Neural cell (in vitro differentiated cells): ENCODE data around the gene RABGAP1L. TPM values are rescaled to one million over a fixed set of nuclear protein-coding genes. Genes with fewer than 3 reads are reported as not detected.

Experiments
- H2AFZ ChIP-seq: fragments of 200-600, 300-800 bp; sonication (generic), shearing (Covaris generic); 2 replicates; pipeline ENCODE4 v1.6.0; 2014; ENCODE audit warnings: low read depth, mild to moderate bottlenecking, antibody characterized with exemption, low read length, moderate library complexity
- H3F3A ChIP-seq: fragments of 200-600 bp; shearing (Covaris generic); 2 replicates; pipeline ENCODE4 v1.6.1; 2016; ENCODE audit warnings: mild to moderate bottlenecking, moderate library complexity, mixed read lengths, antibody characterized with exemption, low read length; ENCODE audit not compliant: insufficient read depth, poor library complexity, severe bottlenecking
- H3K27ac ChIP-seq: fragments of 200-600, 300-800 bp; sonication (generic), shearing (Covaris generic); 2 replicates; pipeline ENCODE4 v1.5.1; 2014; ENCODE audit warnings: mild to moderate bottlenecking, low read length, moderate library complexity
- H3K27me3 ChIP-seq: fragments of 300-800, 200-600 bp; sonication (generic), shearing (Covaris generic); 2 replicates; pipeline ENCODE4 v1.6.0; 2014; ENCODE audit warnings: mild to moderate bottlenecking, low read depth, low read length, moderate library complexity; ENCODE audit not compliant: insufficient read depth
- H3K36me3 ChIP-seq: fragments of 300-800, 200-600 bp; sonication (generic), shearing (Covaris generic); 2 replicates; pipeline ENCODE4 v1.5.1; 2014; ENCODE audit warnings: mild to moderate bottlenecking, antibody characterized with exemption, low read length, moderate library complexity; ENCODE audit not compliant: insufficient read depth
- H3K4me2 ChIP-seq: fragments of 300-800, 200-600 bp; sonication (generic), shearing (Covaris generic); 2 replicates; pipeline ENCODE4 v1.6.0; 2014; ENCODE audit warnings: mild to moderate bottlenecking, low read length
- H3K4me3 ChIP-seq: fragments of 300-800, 200-600 bp; sonication (generic), shearing (Covaris generic); 2 replicates; pipeline ENCODE4 v1.5.1; 2014; ENCODE audit warnings: mild to moderate bottlenecking, low read length, moderate library complexity
- H3K79me2 ChIP-seq: fragments of 200-600 bp; shearing (Covaris generic); replicated peaks from 2 replicates; pipeline ENCODE4 v1.6.0; 2014; ENCODE audit warnings: mild to moderate bottlenecking, low read length, moderate library complexity; ENCODE audit not compliant: insufficient read depth
- H3K9ac ChIP-seq: fragments of 300-800, 200-600 bp; sonication (generic), shearing (Covaris generic); 2 replicates; pipeline ENCODE4 v1.6.1; 2016; ENCODE audit warnings: mild to moderate bottlenecking, low read length, mixed read lengths
- H3K9me2 ChIP-seq: fragments of 200-600 bp; shearing (Covaris generic); 2 replicates; pipeline ENCODE4 v1.6.1; 2016; ENCODE audit warnings: mild to moderate bottlenecking, low read length, mixed read lengths; ENCODE audit not compliant: insufficient read depth
- H3K9me3 ChIP-seq: fragments of 200-600, 300-800 bp; sonication (generic), shearing (Covaris generic); 2 replicates; pipeline ENCODE4 v1.6.1; 2016; ENCODE audit warnings: mild to moderate bottlenecking, mixed run types, low read length, moderate library complexity, mixed read lengths
- H4K20me1 ChIP-seq: fragments of 200-600 bp; shearing (Covaris generic); 2 replicates; pipeline ENCODE4 v1.6.1; 2016; ENCODE audit warnings: mild to moderate bottlenecking, mixed run types; ENCODE audit not compliant: insufficient read depth
- CTCF ChIP-seq: fragments of 450-650 bp; IDR thresholded peaks from 2 replicates; pipeline ENCODE4 v1.5.1; 2014; ENCODE audit warnings: antibody characterized with exemption, mild to moderate bottlenecking, moderate library complexity; ENCODE audit not compliant: poor library complexity, severe bottlenecking
- EP300 ChIP-seq: fragments of 450-650 bp; conservative IDR thresholded peaks from 2 replicates; pipeline ENCODE4 v1.6.1; 2014; ENCODE audit warnings: antibody characterized with exemption, mild to moderate bottlenecking, moderate library complexity; ENCODE audit not compliant: poor library complexity, severe bottlenecking
- EZH2 ChIP-seq: fragments of 200-600, 300-800 bp; shearing (Covaris generic), sonication (generic); IDR thresholded peaks from 2 replicates; pipeline ENCODE4 v1.6.1; 2014; ENCODE audit warnings: antibody characterized with exemption, low read length, borderline replicate concordance, mild to moderate bottlenecking; ENCODE audit not compliant: insufficient read depth, poor library complexity, severe bottlenecking
- MXI1 ChIP-seq: fragments of 450-650 bp; conservative IDR thresholded peaks from 2 replicates; pipeline ENCODE4 v1.6.1; 2014; ENCODE audit warnings: antibody characterized with exemption, mild to moderate bottlenecking; ENCODE audit not compliant: poor library complexity, severe bottlenecking
- POLR2AphosphoS5 ChIP-seq: IDR thresholded peaks from 2 replicates; pipeline ENCODE4 v1.6.1; 2012
- RAD21 ChIP-seq: fragments of 450-650 bp; conservative IDR thresholded peaks from 2 replicates; pipeline ENCODE4 v1.6.1; 2014; ENCODE audit warnings: antibody characterized with exemption, mild to moderate bottlenecking, moderate library complexity
- REST ChIP-seq: IDR thresholded peaks from 2 replicates; pipeline ENCODE4 v1.6.1; 2012; ENCODE audit warnings: borderline replicate concordance
- SMC3 ChIP-seq: fragments of 450-650 bp; conservative IDR thresholded peaks from 2 replicates; pipeline ENCODE4 v1.6.1; 2014; ENCODE audit warnings: antibody characterized with exemption, mild to moderate bottlenecking, moderate library complexity; ENCODE audit not compliant: poor library complexity
- TAF1 ChIP-seq: IDR thresholded peaks from 2 replicates; pipeline ENCODE4 v1.6.1; 2012; ENCODE audit warnings: low read depth
- polyA plus RNA-seq: library from polyadenylated mRNA; depleted of rRNA; stranded (reverse); fragments of >200 nt; gene quantifications from 2 replicates; pipeline ENCODE4 v1.2.3, GENCODE V29; 2014

The RABGAP1L gene
- polyA plus RNA-seq, 1 donor from 2014 or later, result 32.2 TPM

- Histone ChIP-seq H3K4me3 (no peak overlapping the region), H3K27ac (no peak overlapping the region)
Observed at GRCh38 chr1:174734270-174734669, 575.0 kb downstream of the RABGAP1L start.

GRCh38 chr1:174736831-174737230 is 577.5 kb downstream of the RABGAP1L start:
- H2AFZ ChIP-seq, result no peak overlapping the region
- H3K36me3 ChIP-seq, result no peaks in the 10 kb centered on the region
- H3K4me2 ChIP-seq, result no peak overlapping the region
- H3F3A ChIP-seq, result no peaks in the 10 kb centered on the region
- H3K4me3 ChIP-seq, result no peak overlapping the region
- no peaks in the 10 kb centered on the region for H4K20me1 ChIP-seq
- no peaks in the 10 kb centered on the region for H3K9me3 ChIP-seq
- no peaks in the 10 kb centered on the region for H3K79me2 ChIP-seq
- H3K27me3 ChIP-seq, result no peaks in the 10 kb centered on the region
- no peak overlapping the region for H3K9ac ChIP-seq
- H3K9me2 ChIP-seq, result no peaks in the 10 kb centered on the region
- H3K27ac ChIP-seq, result no peak overlapping the region
- TF ChIP-seq EZH2 (no peak), RAD21 (no peak), EP300 (no peak), SMC3 (no peak), TAF1 (no peak), MXI1 (no peak), REST (no peak), POLR2AphosphoS5 (no peak)

More at GRCh38 chr1:174734270-174734669, 575.0 kb downstream of the RABGAP1L start:
- H3K4me2 ChIP-seq, result no peak overlapping the region
- no peaks in the 10 kb centered on the region for H4K20me1 ChIP-seq
- H3K9me3 ChIP-seq, result no peaks in the 10 kb centered on the region
- H3K9ac ChIP-seq, result no peak overlapping the region
- H3K36me3 ChIP-seq, result no peaks in the 10 kb centered on the region
- no peaks in the 10 kb centered on the region for H3K9me2 ChIP-seq
- no peaks in the 10 kb centered on the region for H3K79me2 ChIP-seq
- no peaks in the 10 kb centered on the region for H3F3A ChIP-seq
- no peaks in the 10 kb centered on the region for H3K27me3 ChIP-seq
- no peak for TF ChIP-seq CTCF
- no peak for TF ChIP-seq EZH2
- no peak for TF ChIP-seq MXI1
- no peak for TF ChIP-seq EP300
- no peak for TF ChIP-seq REST
- no peak for TF ChIP-seq SMC3
- TF ChIP-seq TAF1, result no peak
- no peak for TF ChIP-seq POLR2AphosphoS5
- TF ChIP-seq RAD21, result no peak
- H2AFZ ChIP-seq, result no peak overlapping the region
